GM12865 (cell line): Measurements from ENCODE around the gene XXYLT1.
"Not testable (repeated sequence)": the region's sequence is repeated elsewhere in the genome, so short reads cannot be mapped to it uniquely, and the experiment has no call there.

ENCODE experiments used
- DNase-seq: peaks from one replicate; pipeline ENCODE4 v3.0.0; 2010; ENCODE audit warnings: low read depth
- H3K4me3 ChIP-seq: 2 replicates; pipeline ENCODE4 v1.5.1; 2011; ENCODE audit warnings: mild to moderate bottlenecking, low read depth, low read length, control low read depth
- CTCF ChIP-seq: IDR thresholded peaks from 2 replicates; pipeline ENCODE4 v1.5.1; 2011; ENCODE audit warnings: low read length, control low read depth, low read depth, inconsistent platforms; ENCODE audit not compliant: insufficient read depth; ENCODE audit errors: missing control alignments

XXYLT1 gene

DNA sequence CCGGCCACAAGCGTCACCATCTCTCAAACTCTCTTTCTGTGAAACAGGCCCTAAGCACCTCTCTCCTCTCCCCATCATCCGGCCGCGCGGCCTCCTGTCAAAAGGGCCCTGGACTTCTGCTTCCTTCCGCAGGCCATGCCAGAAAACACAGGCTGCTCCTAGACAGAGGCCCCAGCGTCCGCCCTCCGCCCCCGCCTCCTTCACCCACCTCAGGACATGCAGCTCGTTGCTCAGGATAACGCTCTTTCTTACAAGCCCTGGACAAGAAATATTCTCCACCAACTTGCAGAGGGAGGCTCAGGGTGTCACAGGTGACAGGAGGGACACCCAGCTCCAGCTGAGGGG, 212.0 kb downstream of the XXYLT1 start:
- no peak overlapping the region for H3K4me3 ChIP-seq
- no peak for TF ChIP-seq CTCF
- DNase-seq = no peak

DNA sequence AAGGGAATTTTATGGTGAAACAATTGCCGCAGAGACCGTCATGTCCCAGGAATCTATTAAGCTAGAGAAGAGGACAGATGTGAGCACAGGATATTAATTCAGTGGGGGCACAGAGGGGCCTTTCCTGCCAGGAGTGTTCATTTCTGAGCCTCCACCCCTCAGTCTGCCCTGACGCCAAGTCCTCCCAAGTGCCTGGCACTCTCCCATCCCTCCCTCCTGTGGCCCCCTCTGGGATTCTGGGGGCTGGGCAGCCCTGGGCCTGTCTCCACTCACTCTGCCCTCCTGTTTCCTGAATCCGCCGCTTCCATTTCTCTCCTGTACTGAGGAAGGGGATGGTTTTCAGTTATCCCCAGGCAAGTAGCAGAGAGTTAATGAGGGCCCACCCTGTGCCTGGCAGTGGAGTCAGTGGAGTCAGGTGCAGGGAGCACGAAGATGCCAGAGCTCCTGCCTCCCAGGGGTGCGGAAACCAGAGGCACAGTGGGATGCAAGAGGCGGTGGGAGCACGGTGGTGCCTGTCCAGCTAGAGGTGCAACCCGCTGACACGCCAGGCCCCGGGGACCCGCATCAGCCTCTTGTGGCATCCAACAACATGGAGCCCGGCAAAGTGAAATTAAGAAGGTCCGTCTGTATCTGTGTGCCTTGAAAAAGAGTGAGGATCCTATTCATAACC, 212.5 kb downstream of the XXYLT1 start:
- no peak for TF ChIP-seq CTCF
- no peak for DNase-seq
- H3K4me3 ChIP-seq = no peak overlapping the region

DNA sequence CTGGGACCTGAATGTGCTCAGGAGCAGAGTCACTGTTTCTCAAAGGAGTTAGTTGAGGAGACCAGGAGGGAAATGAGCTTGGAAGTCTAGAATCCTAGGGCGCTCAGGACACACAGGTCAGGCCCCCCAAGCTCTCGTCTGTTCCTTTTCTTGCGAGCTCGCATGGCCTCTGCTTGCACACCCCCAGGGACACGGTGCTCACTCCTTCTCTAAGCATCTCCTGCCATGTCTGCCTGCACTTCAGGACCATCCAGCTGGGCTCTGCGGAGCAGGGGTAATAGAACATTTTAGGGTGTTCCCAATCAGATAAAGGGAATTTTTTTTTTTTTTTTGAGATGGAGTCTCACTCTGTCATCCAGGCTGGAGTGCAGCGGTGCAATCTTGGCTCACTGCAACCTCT, 213.2 kb downstream of the XXYLT1 start:
- no peak for TF ChIP-seq CTCF
- DNase-seq = no peak

GRCh38 chr3:195056506-195056905, 214.5 kb downstream of the XXYLT1 start:
- TF ChIP-seq CTCF = no peak
- H3K4me3 ChIP-seq = no peak overlapping the region
- no peak for DNase-seq

More for the DNA sequence above, 213.2 kb downstream of the XXYLT1 start:
- no peak overlapping the region for H3K4me3 ChIP-seq

GRCh38 chr3:195054311-195054710, 216.6 kb downstream of the XXYLT1 start:
- no peak overlapping the region for H3K4me3 ChIP-seq
- no peak for DNase-seq
- TF ChIP-seq CTCF = no peak

- DNase-seq = no peak
- no peak for TF ChIP-seq CTCF
- no peak overlapping the region for H3K4me3 ChIP-seq
Measured at GRCh38 chr3:195052939-195053338, 218.0 kb downstream of the XXYLT1 start.

- DNase-seq = not testable (repeated sequence)
Measured at GRCh38 chr3:195050296-195050695, 220.7 kb downstream of the XXYLT1 start.

More at GRCh38 chr3:195050296-195050695, 220.7 kb downstream of the XXYLT1 start:
- not testable (repeated sequence) for H3K4me3 ChIP-seq
